H9 (cell line): Measurements from ENCODE around the gene ARHGAP29. TPM values are rescaled to one million over a fixed set of nuclear protein-coding genes. Genes with fewer than 3 reads are reported as not detected.

Experiments used
- DNase-seq: peaks from one replicate; pipeline ENCODE4 v3.0.0-alpha.2; 2017
- H2AFZ ChIP-seq: one replicate; pipeline ENCODE4 v1.6.1; 2013; ENCODE audit warnings: mild to moderate bottlenecking, low read length, control low read depth, moderate library complexity
- H2AK5ac ChIP-seq: 2 replicates; pipeline ENCODE4 v1.6.1; 2013; ENCODE audit warnings: low read length, control low read depth, mixed read lengths; ENCODE audit not compliant: insufficient read length
- H2BK120ac ChIP-seq: one replicate; pipeline ENCODE4 v1.6.1; 2013; ENCODE audit warnings: low read depth, mild to moderate bottlenecking, low read length, control low read depth, inconsistent platforms; ENCODE audit not compliant: poor library complexity, severe bottlenecking
- H2BK12ac ChIP-seq: 2 replicates; pipeline ENCODE4 v1.6.1; 2013; ENCODE audit warnings: low read length, control low read depth, mixed read lengths, low read depth; ENCODE audit not compliant: insufficient read length
- H2BK15ac ChIP-seq: 2 replicates; pipeline ENCODE4 v1.6.1; 2013; ENCODE audit warnings: low read depth, low read length, control low read depth
- H2BK20ac ChIP-seq: one replicate; pipeline ENCODE4 v1.6.1; 2013; ENCODE audit warnings: low read depth, mild to moderate bottlenecking, low read length, control low read depth, inconsistent platforms; ENCODE audit not compliant: poor library complexity, severe bottlenecking
- H2BK5ac ChIP-seq: 2 replicates; pipeline ENCODE4 v1.6.1; 2013; ENCODE audit warnings: low read length, control low read depth, mixed read lengths; ENCODE audit not compliant: insufficient read length
- H3K14ac ChIP-seq: 2 replicates; pipeline ENCODE4 v1.6.1; 2013; ENCODE audit warnings: low read length, control low read depth; ENCODE audit not compliant: insufficient read depth
- H3K18ac ChIP-seq: 2 replicates; pipeline ENCODE4 v1.6.1; 2013; ENCODE audit warnings: low read depth, mild to moderate bottlenecking, mixed read lengths, low read length, control low read depth; ENCODE audit not compliant: insufficient read length
- H3K23ac ChIP-seq: 2 replicates; pipeline ENCODE4 v1.6.1; 2013; ENCODE audit warnings: low read length, control low read depth, mixed read lengths, low read depth; ENCODE audit not compliant: insufficient read length
- H3K23me2 ChIP-seq: 2 replicates; pipeline ENCODE4 v1.6.1; 2013; ENCODE audit warnings: low read depth, mild to moderate bottlenecking, mixed read lengths, low read length, control low read depth; ENCODE audit not compliant: insufficient read length, poor library complexity, severe bottlenecking
- H3K27ac ChIP-seq: 2 replicates; pipeline ENCODE4 v1.5.1; 2013; ENCODE audit warnings: low read length, control low read depth, mixed read lengths, low read depth; ENCODE audit not compliant: insufficient read length
- H3K27me3 ChIP-seq: 2 replicates; pipeline ENCODE4 v1.6.1; 2013; ENCODE audit warnings: low read length, control low read depth, inconsistent platforms; ENCODE audit not compliant: insufficient read depth
- H3K4ac ChIP-seq: 2 replicates; pipeline ENCODE4 v1.6.1; 2013; ENCODE audit warnings: low read depth, mild to moderate bottlenecking, control low read depth, inconsistent platforms, low read length, moderate library complexity
- H3K4me1 ChIP-seq: 2 replicates; pipeline ENCODE4 v1.6.1; 2013; ENCODE audit warnings: low read length, control low read depth, inconsistent platforms; ENCODE audit not compliant: insufficient read depth
- H3K4me2 ChIP-seq: 2 replicates; pipeline ENCODE4 v1.6.1; 2013; ENCODE audit warnings: low read length, control low read depth, mixed read lengths; ENCODE audit not compliant: insufficient read length, insufficient read depth
- H3K56ac ChIP-seq: 2 replicates; pipeline ENCODE4 v1.6.1; 2013; ENCODE audit warnings: low read depth, mild to moderate bottlenecking, mixed read lengths, low read length, control low read depth; ENCODE audit not compliant: insufficient read length
- H3K79me1 ChIP-seq: 2 replicates; pipeline ENCODE4 v1.6.1; 2013; ENCODE audit warnings: low read depth, mild to moderate bottlenecking, moderate library complexity, low read length, control low read depth, inconsistent platforms; ENCODE audit not compliant: insufficient read depth, poor library complexity, severe bottlenecking
- H3K79me2 ChIP-seq: 2 replicates; pipeline ENCODE4 v1.6.1; 2013; ENCODE audit warnings: low read length, control low read depth, inconsistent platforms; ENCODE audit not compliant: insufficient read depth
- H3K9ac ChIP-seq: 2 replicates; pipeline ENCODE4 v1.6.1; 2013; ENCODE audit warnings: low read length, control low read depth, mixed read lengths; ENCODE audit not compliant: insufficient read length; ENCODE audit errors: extremely low read depth
- H3K9me3 ChIP-seq: one replicate; pipeline ENCODE4 v1.6.1; 2013; ENCODE audit warnings: low read depth, low read length, inconsistent platforms; ENCODE audit not compliant: control insufficient read depth
- H3T11ph ChIP-seq: one replicate; pipeline ENCODE4 v1.6.1; 2013; ENCODE audit warnings: mild to moderate bottlenecking, low read length, control low read depth, inconsistent platforms
- H4K20me1 ChIP-seq: one replicate; pipeline ENCODE4 v1.6.1; 2013; ENCODE audit not compliant: control insufficient read depth, insufficient read length, insufficient read depth
- H4K5ac ChIP-seq: 2 replicates; pipeline ENCODE4 v1.6.1; 2013; ENCODE audit warnings: low read depth, mild to moderate bottlenecking, mixed read lengths, low read length, control low read depth; ENCODE audit not compliant: insufficient read length
- H4K8ac ChIP-seq: replicated peaks from 2 replicates; pipeline ENCODE4 v1.6.1; 2013; ENCODE audit warnings: low read length, control low read depth, mixed read lengths, low read depth; ENCODE audit not compliant: insufficient read length
- H4K91ac ChIP-seq: 2 replicates; pipeline ENCODE4 v1.6.1; 2013; ENCODE audit warnings: low read depth, mild to moderate bottlenecking, moderate library complexity, mixed read lengths, low read length, control low read depth; ENCODE audit not compliant: insufficient read length
- H3K27ac Mint-ChIP-seq, 3 experiments: 2 replicates in 2 of 3; 3 replicates in 1 of 3; pipeline ENCODE4 v1.8.0; 2020 to 2021; ENCODE audit warnings: mixed read lengths in 3 of 3, mild to moderate bottlenecking in 1 of 3, moderate library complexity in 1 of 3
- H3K27me3 Mint-ChIP-seq: 2 replicates; pipeline ENCODE4 v1.8.0; 2021; ENCODE audit warnings: low read depth, mild to moderate bottlenecking, moderate library complexity, mixed read lengths
- H3K36me3 Mint-ChIP-seq, 3 experiments: 2 replicates in 2 of 3; 3 replicates in 1 of 3; pipeline ENCODE4 v1.8.0; 2020 to 2021; ENCODE audit warnings: low read depth in 3 of 3, mixed read lengths in 3 of 3; ENCODE audit not compliant: insufficient read depth in 1 of 3
- H3K4me1 Mint-ChIP-seq, 2 experiments: 2 replicates each; pipeline ENCODE4 v1.8.0; 2020; ENCODE audit warnings: mixed read lengths in 2 of 2
- H3K4me3 Mint-ChIP-seq, 2 experiments: 2 replicates in 1 of 2; 3 replicates in 1 of 2; pipeline ENCODE4 v1.8.0; 2020 to 2021; ENCODE audit warnings: mild to moderate bottlenecking in 2 of 2, mixed read lengths in 2 of 2, moderate library complexity in 1 of 2
- H3K9me3 Mint-ChIP-seq, 2 experiments: 2 replicates in 1 of 2; 3 replicates in 1 of 2; pipeline ENCODE4 v1.8.0; 2020; ENCODE audit warnings: mild to moderate bottlenecking in 2 of 2, mixed read lengths in 2 of 2, moderate library complexity in 1 of 2
- WGBS: extraction: QIAGEN DNeasy Blood & Tissue Kit; methylation state at CpG from one replicate; pipeline ENCODE4 v1.1.7; 2013; ENCODE audit warnings: missing lambda C conversion rate, low lambda C conversion rate, mixed read lengths; ENCODE audit not compliant: insufficient read length; ENCODE audit errors: extremely low coverage; 5-methylcytosine and 5-hydroxymethylcytosine counted together
- total RNA-seq: library from RNA; stranded (reverse); gene quantifications from 2 replicates; pipeline ENCODE4 v1.2.1, GENCODE V29; 2021
- TF ChIP-seq, protein P1 (sequence below): fragments of 200-600 bp; sonication (generic); conservative IDR thresholded peaks from 3 replicates; pipeline ENCODE4 v1.8.0; 2021; ENCODE audit warnings: antibody characterized with exemption, mild to moderate bottlenecking

ARHGAP29 gene
- total RNA-seq, 1 experiment from 2014 or later = 1.3 TPM

- Histone ChIP-seq H4K8ac (no peak overlapping the region), H3K79me2 (no peaks in the 10 kb centered on the region), H3K9me3 (no peaks in the 10 kb centered on the region), H4K5ac (no peak overlapping the region), H3K27me3 (no peaks in the 10 kb centered on the region), H3K9ac (no peak overlapping the region), H2BK120ac (no peak overlapping the region), H3K4ac (no peak overlapping the region), H3K56ac (no peak overlapping the region), H3K23ac (no peak overlapping the region), H4K20me1 (no peaks in the 10 kb centered on the region), H3K18ac (no peak overlapping the region), H3K4me1 (no peaks in the 10 kb centered on the region), H2AFZ (no peak overlapping the region), H3T11ph (no peak overlapping the region), H2BK15ac (no peak overlapping the region), H3K23me2 (no peaks in the 10 kb centered on the region), H4K91ac (no peak overlapping the region), H2BK20ac (no peak overlapping the region), H2AK5ac (no peak overlapping the region), H2BK5ac (no peak overlapping the region), H3K27ac (no peak overlapping the region), H3K4me2 (no peak overlapping the region), H3K79me1 (no peaks in the 10 kb centered on the region), H3K14ac (no peak overlapping the region), H2BK12ac (no peak overlapping the region)
- Mint-ChIP-seq H3K4me3 (no peak overlapping the region), H3K27ac (no peak overlapping the region), H3K36me3 (no peaks in the 10 kb centered on the region), H3K4me1 (peaks cover 17 to 24% of the 10 kb centered on the region in 2 experiments), H3K9me3 (no peaks in the 10 kb centered on the region), H3K27me3 (no peaks in the 10 kb centered on the region)
- no CpG with 5 or more reads among the region's 5 CpGs for WGBS
- TF ChIP-seq, protein P1, sequence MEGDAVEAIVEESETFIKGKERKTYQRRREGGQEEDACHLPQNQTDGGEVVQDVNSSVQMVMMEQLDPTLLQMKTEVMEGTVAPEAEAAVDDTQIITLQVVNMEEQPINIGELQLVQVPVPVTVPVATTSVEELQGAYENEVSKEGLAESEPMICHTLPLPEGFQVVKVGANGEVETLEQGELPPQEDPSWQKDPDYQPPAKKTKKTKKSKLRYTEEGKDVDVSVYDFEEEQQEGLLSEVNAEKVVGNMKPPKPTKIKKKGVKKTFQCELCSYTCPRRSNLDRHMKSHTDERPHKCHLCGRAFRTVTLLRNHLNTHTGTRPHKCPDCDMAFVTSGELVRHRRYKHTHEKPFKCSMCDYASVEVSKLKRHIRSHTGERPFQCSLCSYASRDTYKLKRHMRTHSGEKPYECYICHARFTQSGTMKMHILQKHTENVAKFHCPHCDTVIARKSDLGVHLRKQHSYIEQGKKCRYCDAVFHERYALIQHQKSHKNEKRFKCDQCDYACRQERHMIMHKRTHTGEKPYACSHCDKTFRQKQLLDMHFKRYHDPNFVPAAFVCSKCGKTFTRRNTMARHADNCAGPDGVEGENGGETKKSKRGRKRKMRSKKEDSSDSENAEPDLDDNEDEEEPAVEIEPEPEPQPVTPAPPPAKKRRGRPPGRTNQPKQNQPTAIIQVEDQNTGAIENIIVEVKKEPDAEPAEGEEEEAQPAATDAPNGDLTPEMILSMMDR = no peak
- no peak for DNase-seq
Observed at GRCh38 chr1:94146273-94146672, 91.1 kb downstream of the ARHGAP29 start.
